Fibroblast of villous mesenchyme (primary cell): ENCODE data around the gene CMTM2. TPM values are rescaled to one million over a fixed set of nuclear protein-coding genes. Genes with fewer than 3 reads are reported as not detected.
"Not testable (repeated sequence)": the region's sequence is repeated elsewhere in the genome, so short reads cannot be mapped to it uniquely, and the experiment has no call there.

Experiments
- DNase-seq: peaks from one replicate; pipeline ENCODE4 v3.0.0-alpha.2; 2010; ENCODE audit warnings: low read depth
- H3K4me3 ChIP-seq: 2 replicates; pipeline ENCODE4 v1.5.1; 2011; ENCODE audit warnings: low read depth, mild to moderate bottlenecking, low read length
- CTCF ChIP-seq: IDR thresholded peaks from 2 replicates; pipeline ENCODE4 v1.5.1; 2012; ENCODE audit warnings: low read depth, mild to moderate bottlenecking, low read length; ENCODE audit not compliant: insufficient read depth
- total RNA-seq: library from RNA; depleted of rRNA; stranded (reverse); fragments of >200 nt; gene quantifications from 2 replicates; pipeline ENCODE4 v1.2.3, GENCODE V29; 2012

CMTM2 gene
- total RNA-seq, 1 donor: not detected

DNA sequence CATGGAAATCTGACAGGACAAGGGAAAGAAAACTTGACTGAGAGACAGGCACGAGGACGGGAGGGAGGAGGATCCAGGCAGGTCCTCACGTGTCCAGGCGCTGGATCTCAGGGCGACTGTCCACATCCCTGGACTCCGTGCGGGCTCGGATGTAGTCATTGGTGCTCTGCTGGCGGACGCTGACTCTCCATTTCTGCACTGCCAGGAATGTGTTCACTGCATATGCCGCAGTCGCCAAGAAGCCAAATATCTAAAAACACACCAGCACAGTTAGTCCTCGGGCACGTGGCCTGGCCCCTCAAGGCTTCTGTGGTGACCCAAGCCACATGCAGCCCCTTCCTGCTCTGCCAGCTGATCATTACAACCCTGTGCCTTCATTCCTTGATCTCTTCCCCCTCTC lies 42.7 kb downstream of the CMTM2 start:
- DNase-seq: no peak
- H3K4me3 ChIP-seq: no peak overlapping the region
- TF ChIP-seq CTCF: no peak

- DNase-seq: no peak
- H3K4me3 ChIP-seq: no peak overlapping the region
- no peak for TF ChIP-seq CTCF
These were observed 43.6 kb downstream of the CMTM2 start for GRCh38 chr16:66622863-66623262.

DNA sequence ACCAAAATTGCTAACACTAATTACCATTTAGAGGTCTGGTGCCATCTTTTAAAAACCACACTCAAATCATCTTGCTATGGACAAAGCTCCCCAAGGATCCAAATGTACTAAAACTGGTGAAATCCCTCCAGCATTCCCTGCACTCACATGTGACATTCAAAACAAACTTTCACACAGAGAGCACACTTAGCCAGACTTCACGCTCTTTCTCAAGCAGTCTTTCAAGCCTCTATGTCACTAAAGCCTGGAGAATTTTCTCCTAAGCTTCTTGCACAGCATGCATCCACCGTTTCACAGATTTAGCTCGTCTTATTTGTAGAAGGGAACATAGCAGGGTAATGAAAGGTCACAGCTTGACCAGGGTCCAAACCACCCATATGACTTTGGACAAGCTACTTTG lies 44.5 kb downstream of the CMTM2 start:
- no peak overlapping the region for H3K4me3 ChIP-seq
- DNase-seq: no peak
- no peak for TF ChIP-seq CTCF

- H3K4me3 ChIP-seq, DNase-seq: not testable (repeated sequence)
These were observed 48.5 kb downstream of the CMTM2 start for GRCh38 chr16:66627611-66628378.

GRCh38 chr16:66629856-66630255 lies 50.6 kb downstream of the CMTM2 start:
- H3K4me3 ChIP-seq: no peak overlapping the region
- no peak for TF ChIP-seq CTCF
- no peak for DNase-seq

DNA sequence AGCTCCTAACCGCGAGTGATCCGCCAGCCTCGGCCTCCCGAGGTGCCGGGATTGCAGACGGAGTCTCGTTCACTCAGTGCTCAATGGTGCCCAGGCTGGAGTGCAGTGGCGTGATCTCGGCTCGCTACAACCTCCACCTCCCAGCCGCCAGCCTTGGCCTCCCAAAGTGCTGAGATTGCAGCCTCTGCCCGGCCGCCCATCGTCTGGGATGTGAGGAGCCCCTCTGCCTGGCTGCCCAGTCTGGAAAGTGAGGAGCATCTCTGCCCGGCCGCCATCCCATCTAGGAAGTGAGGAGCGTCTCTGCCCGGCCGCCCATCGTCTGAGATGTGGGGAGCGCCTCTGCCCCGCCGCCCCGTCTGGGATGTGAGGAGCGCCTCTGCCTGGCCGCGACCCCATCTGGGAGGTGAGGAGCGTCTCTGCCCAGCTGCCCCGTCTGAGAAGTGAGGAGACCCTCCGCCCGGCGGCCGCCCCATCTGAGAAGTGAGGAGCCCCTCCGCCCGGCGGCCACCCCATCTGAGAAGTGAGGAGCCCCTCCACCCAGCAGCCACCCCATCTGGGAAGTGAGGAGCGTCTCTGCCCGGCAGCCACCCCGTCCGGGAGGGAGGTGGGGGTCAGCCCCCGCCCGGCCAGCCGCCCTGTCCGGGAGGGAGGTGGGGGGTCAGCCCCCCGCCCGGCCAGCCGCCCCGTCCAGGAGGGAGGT lies 51.4 kb downstream of the CMTM2 start:
- not testable (repeated sequence) for DNase-seq, H3K4me3 ChIP-seq

- DNase-seq, H3K4me3 ChIP-seq: not testable (repeated sequence)
These were observed 52.3 kb downstream of the CMTM2 start for GRCh38 chr16:66631558-66631957.

DNA sequence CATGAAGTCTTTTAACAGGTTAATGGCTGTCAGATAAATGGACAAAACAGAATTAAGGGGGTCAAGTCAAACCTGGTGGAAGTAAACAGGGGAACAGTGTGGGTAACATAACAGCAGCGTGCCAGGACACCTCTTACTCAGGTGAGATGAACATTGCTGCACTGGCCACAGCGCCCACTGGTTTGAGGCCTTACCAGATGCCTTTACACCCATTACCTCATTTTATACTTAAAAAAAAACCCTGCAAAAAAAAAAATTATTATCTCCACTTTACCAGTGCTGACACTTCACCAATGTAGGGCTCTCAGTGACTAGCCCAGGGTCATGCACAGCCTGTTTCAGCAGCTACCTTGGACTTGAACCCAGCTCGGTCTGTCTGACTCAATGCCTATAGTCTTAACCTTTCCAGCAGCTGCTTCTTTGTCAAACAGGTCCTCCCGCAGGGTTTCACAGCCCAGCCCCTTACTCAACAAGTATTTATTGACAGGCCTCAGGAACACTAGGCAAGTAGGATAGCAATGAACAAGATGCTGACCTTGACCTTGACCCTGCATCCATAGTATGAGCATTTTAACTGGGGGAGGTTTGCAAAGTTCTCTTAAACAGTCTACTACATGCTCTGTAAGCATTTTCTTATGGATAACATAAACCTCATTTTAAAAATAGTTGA lies 55.4 kb downstream of the CMTM2 start:
- no peak for DNase-seq
- no peak for TF ChIP-seq CTCF
- no peak overlapping the region for H3K4me3 ChIP-seq
